ENCODE data around the gene RHOT1.
"Not testable (repeated sequence)": the region's sequence is repeated elsewhere in the genome, so short reads cannot be mapped to it uniquely, and the experiment has no call there.

RHOT1 gene

GRCh38 chr17:32158870-32159585 is 16.7 kb downstream of the RHOT1 start:
- Histone ChIP-seq H3K27ac (ENCODE audit: low read depth, low read length) (no peak overlapping the region), H3K4me3 (ENCODE audit: low read depth, low read length) (no peak overlapping the region), H3K27me3 (ENCODE audit: control insufficient read depth, insufficient read depth, low read length) (no peaks in the 10 kb centered on the region), H3K36me3 (ENCODE audit: control insufficient read depth, insufficient read depth, low read length) (peaks cover 11% of the 10 kb centered on the region; the same call in 1 of the 2 replicates), H3K4me1 (ENCODE audit: control insufficient read depth, insufficient read depth, low read length) (no peaks in the 10 kb centered on the region), H3K9ac (ENCODE audit: low read depth, low read length) (no peak overlapping the region), H3K9me3 (ENCODE audit: control insufficient read depth, insufficient read depth, low read length) (no peaks in the 10 kb centered on the region)

GRCh38 chr17:32159586-32160438 is 17.5 kb downstream of the RHOT1 start:
- Histone ChIP-seq H3K9me3 (ENCODE audit: control insufficient read depth, insufficient read depth, low read length) (no peaks in the 10 kb centered on the region), H3K36me3 (ENCODE audit: control insufficient read depth, insufficient read depth, low read length) (peaks cover 11% of the 10 kb centered on the region; the same call in 1 of the 2 replicates), H3K9ac (ENCODE audit: low read depth, low read length) (no peak overlapping the region), H3K27ac (ENCODE audit: low read depth, low read length) (no peak overlapping the region), H3K27me3 (ENCODE audit: control insufficient read depth, insufficient read depth, low read length) (no peaks in the 10 kb centered on the region), H3K4me1 (ENCODE audit: control insufficient read depth, insufficient read depth, low read length) (no peaks in the 10 kb centered on the region), H3K4me3 (ENCODE audit: low read depth, low read length) (no peak overlapping the region)

- Histone ChIP-seq H3K9me3 (ENCODE audit: control insufficient read depth, insufficient read depth, low read length) (no peaks in the 10 kb centered on the region), H3K9ac (ENCODE audit: low read depth, low read length) (no peak overlapping the region), H3K4me3 (ENCODE audit: low read depth, low read length) (no peak overlapping the region), H3K36me3 (ENCODE audit: control insufficient read depth, insufficient read depth, low read length) (peaks cover 11% of the 10 kb centered on the region; the same call in 1 of the 2 replicates), H3K4me1 (ENCODE audit: control insufficient read depth, insufficient read depth, low read length) (no peaks in the 10 kb centered on the region), H3K27ac (ENCODE audit: low read depth, low read length) (no peak overlapping the region), H3K27me3 (ENCODE audit: control insufficient read depth, insufficient read depth, low read length) (no peaks in the 10 kb centered on the region)
Measured at GRCh38 chr17:32160526-32160925, 18.2 kb downstream of the RHOT1 start.

GRCh38 chr17:32161029-32161428 is 18.7 kb downstream of the RHOT1 start:
- H3K4me3 ChIP-seq (ENCODE audit: low read depth, low read length), result no peak overlapping the region
- H3K9ac ChIP-seq (ENCODE audit: low read depth, low read length), result no peak overlapping the region
- H3K4me1 ChIP-seq (ENCODE audit: control insufficient read depth, insufficient read depth, low read length), result no peaks in the 10 kb centered on the region
- H3K36me3 ChIP-seq (ENCODE audit: control insufficient read depth, insufficient read depth, low read length), result peaks cover 11% of the 10 kb centered on the region; the same call in 1 of the 2 replicates
- no peaks in the 10 kb centered on the region for H3K27me3 ChIP-seq (ENCODE audit: control insufficient read depth, insufficient read depth, low read length)
- no peaks in the 10 kb centered on the region for H3K9me3 ChIP-seq (ENCODE audit: control insufficient read depth, insufficient read depth, low read length)
- H3K27ac ChIP-seq (ENCODE audit: low read depth, low read length), result no peak overlapping the region

- no peak overlapping the region for H3K9ac ChIP-seq (ENCODE audit: low read depth, low read length)
- H3K27me3 ChIP-seq (ENCODE audit: control insufficient read depth, insufficient read depth, low read length), result no peaks in the 10 kb centered on the region
- H3K27ac ChIP-seq (ENCODE audit: low read depth, low read length), result no peak overlapping the region
- H3K36me3 ChIP-seq (ENCODE audit: control insufficient read depth, insufficient read depth, low read length), result peaks cover 11% of the 10 kb centered on the region; the same call in 1 of the 2 replicates
- H3K9me3 ChIP-seq (ENCODE audit: control insufficient read depth, insufficient read depth, low read length), result peaks cover 4% of the 10 kb centered on the region; the same call in 1 of the 2 replicates
- no peaks in the 10 kb centered on the region for H3K4me1 ChIP-seq (ENCODE audit: control insufficient read depth, insufficient read depth, low read length)
- no peak overlapping the region for H3K4me3 ChIP-seq (ENCODE audit: low read depth, low read length)
Measured at GRCh38 chr17:32161506-32162365, 19.4 kb downstream of the RHOT1 start.

- Histone ChIP-seq H3K27ac (ENCODE audit: low read depth, low read length) (no peak overlapping the region), H3K9me3 (ENCODE audit: control insufficient read depth, insufficient read depth, low read length) (peaks cover 17% of the 10 kb centered on the region), H3K27me3 (ENCODE audit: control insufficient read depth, insufficient read depth, low read length) (no peaks in the 10 kb centered on the region), H3K36me3 (ENCODE audit: control insufficient read depth, insufficient read depth, low read length) (peaks cover 44% of the 10 kb centered on the region), H3K9ac (ENCODE audit: low read depth, low read length) (no peak overlapping the region), H3K4me1 (ENCODE audit: control insufficient read depth, insufficient read depth, low read length) (no peaks in the 10 kb centered on the region), H3K4me3 (ENCODE audit: low read depth, low read length) (no peak overlapping the region)
Measured at GRCh38 chr17:32174889-32175288, 32.6 kb downstream of the RHOT1 start.

- not testable (repeated sequence) for H3K9ac ChIP-seq (ENCODE audit: low read depth, low read length); H3K4me1 ChIP-seq (ENCODE audit: control insufficient read depth, insufficient read depth, low read length); H3K4me3 ChIP-seq (ENCODE audit: low read depth, low read length); H3K27ac ChIP-seq (ENCODE audit: low read depth, low read length); H3K27me3 ChIP-seq (ENCODE audit: control insufficient read depth, insufficient read depth, low read length)
- Histone ChIP-seq H3K9me3 (ENCODE audit: control insufficient read depth, insufficient read depth, low read length) (peaks cover 17% of the 10 kb centered on the region), H3K36me3 (ENCODE audit: control insufficient read depth, insufficient read depth, low read length) (peaks cover 56% of the 10 kb centered on the region)
Measured at GRCh38 chr17:32178679-32179078, 36.4 kb downstream of the RHOT1 start.

- H3K9ac ChIP-seq (ENCODE audit: low read depth, low read length); H3K27me3 ChIP-seq (ENCODE audit: control insufficient read depth, insufficient read depth, low read length); H3K27ac ChIP-seq (ENCODE audit: low read depth, low read length); H3K4me1 ChIP-seq (ENCODE audit: control insufficient read depth, insufficient read depth, low read length); H3K4me3 ChIP-seq (ENCODE audit: low read depth, low read length): not testable (repeated sequence)
- peaks cover 53% of the 10 kb centered on the region for H3K36me3 ChIP-seq (ENCODE audit: control insufficient read depth, insufficient read depth, low read length)
- peaks cover 17% of the 10 kb centered on the region for H3K9me3 ChIP-seq (ENCODE audit: control insufficient read depth, insufficient read depth, low read length)
Measured at GRCh38 chr17:32179103-32179502, 36.8 kb downstream of the RHOT1 start.

- H3K9ac ChIP-seq (ENCODE audit: low read depth, low read length); H3K27ac ChIP-seq (ENCODE audit: low read depth, low read length); H3K27me3 ChIP-seq (ENCODE audit: control insufficient read depth, insufficient read depth, low read length); H3K4me1 ChIP-seq (ENCODE audit: control insufficient read depth, insufficient read depth, low read length); H3K4me3 ChIP-seq (ENCODE audit: low read depth, low read length): not testable (repeated sequence)
- H3K36me3 ChIP-seq (ENCODE audit: control insufficient read depth, insufficient read depth, low read length), result peaks cover 49% of the 10 kb centered on the region
- peaks cover 17% of the 10 kb centered on the region for H3K9me3 ChIP-seq (ENCODE audit: control insufficient read depth, insufficient read depth, low read length)
Measured at GRCh38 chr17:32179526-32179925, 37.2 kb downstream of the RHOT1 start.

GRCh38 chr17:32180262-32180661 is 38.0 kb downstream of the RHOT1 start:
- H3K9me3 ChIP-seq (ENCODE audit: control insufficient read depth, insufficient read depth, low read length), result peaks cover 17% of the 10 kb centered on the region
- H3K27ac ChIP-seq (ENCODE audit: low read depth, low read length); H3K27me3 ChIP-seq (ENCODE audit: control insufficient read depth, insufficient read depth, low read length); H3K4me3 ChIP-seq (ENCODE audit: low read depth, low read length); H3K9ac ChIP-seq (ENCODE audit: low read depth, low read length); H3K4me1 ChIP-seq (ENCODE audit: control insufficient read depth, insufficient read depth, low read length): not testable (repeated sequence)
- H3K36me3 ChIP-seq (ENCODE audit: control insufficient read depth, insufficient read depth, low read length), result peaks cover 43% of the 10 kb centered on the region

All from HUES48 (cell line).